ENCODE results near the gene PCDHGC5.

PCDHGC5 gene

DNA sequence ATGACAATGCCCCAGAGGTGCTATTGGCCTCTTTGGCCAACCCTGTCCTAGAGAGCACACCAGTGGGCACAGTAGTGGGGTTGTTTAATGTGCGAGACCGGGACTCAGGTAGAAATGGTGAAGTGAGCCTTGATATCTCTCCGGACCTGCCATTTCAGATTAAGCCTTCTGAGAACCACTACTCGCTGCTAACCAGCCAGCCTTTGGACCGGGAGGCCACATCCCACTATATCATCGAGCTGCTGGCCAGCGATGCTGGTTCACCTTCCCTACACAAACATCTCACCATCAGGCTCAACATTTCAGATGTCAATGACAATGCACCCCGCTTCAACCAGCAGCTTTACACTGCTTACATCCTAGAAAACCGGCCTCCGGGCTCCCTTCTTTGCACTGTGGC, 1.4 kb downstream of the PCDHGC5 start:
- TF ChIP-seq, protein P1, sequence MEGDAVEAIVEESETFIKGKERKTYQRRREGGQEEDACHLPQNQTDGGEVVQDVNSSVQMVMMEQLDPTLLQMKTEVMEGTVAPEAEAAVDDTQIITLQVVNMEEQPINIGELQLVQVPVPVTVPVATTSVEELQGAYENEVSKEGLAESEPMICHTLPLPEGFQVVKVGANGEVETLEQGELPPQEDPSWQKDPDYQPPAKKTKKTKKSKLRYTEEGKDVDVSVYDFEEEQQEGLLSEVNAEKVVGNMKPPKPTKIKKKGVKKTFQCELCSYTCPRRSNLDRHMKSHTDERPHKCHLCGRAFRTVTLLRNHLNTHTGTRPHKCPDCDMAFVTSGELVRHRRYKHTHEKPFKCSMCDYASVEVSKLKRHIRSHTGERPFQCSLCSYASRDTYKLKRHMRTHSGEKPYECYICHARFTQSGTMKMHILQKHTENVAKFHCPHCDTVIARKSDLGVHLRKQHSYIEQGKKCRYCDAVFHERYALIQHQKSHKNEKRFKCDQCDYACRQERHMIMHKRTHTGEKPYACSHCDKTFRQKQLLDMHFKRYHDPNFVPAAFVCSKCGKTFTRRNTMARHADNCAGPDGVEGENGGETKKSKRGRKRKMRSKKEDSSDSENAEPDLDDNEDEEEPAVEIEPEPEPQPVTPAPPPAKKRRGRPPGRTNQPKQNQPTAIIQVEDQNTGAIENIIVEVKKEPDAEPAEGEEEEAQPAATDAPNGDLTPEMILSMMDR (IDR thresholded peaks at IDR 0.05; ENCODE audit: control insufficient read depth, extremely low read depth, insufficient read depth) = no peak
- H3K4me3 ChIP-seq (ENCODE audit: low read depth, low read length) = no peak overlapping the region
- DNase-seq (ENCODE audit: low read depth) = no peak

DNA sequence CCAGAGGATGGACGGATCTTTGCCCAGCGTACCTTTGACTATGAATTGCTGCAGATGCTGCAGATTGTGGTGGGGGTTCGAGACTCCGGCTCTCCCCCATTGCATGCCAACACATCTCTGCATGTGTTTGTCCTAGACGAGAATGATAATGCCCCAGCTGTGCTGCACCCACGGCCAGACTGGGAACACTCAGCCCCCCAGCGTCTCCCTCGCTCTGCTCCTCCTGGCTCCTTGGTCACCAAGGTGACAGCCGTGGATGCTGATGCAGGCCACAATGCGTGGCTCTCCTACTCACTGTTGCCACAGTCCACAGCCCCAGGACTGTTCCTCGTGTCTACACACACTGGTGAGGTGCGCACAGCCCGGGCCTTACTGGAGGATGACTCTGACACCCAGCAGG, 1.9 kb downstream of the PCDHGC5 start:
- no peak overlapping the region for H3K4me3 ChIP-seq (ENCODE audit: low read depth, low read length)
- no peak for DNase-seq (ENCODE audit: low read depth)
- TF ChIP-seq, protein P1 (IDR thresholded peaks at IDR 0.05; ENCODE audit: control insufficient read depth, extremely low read depth, insufficient read depth) = no peak

DNA sequence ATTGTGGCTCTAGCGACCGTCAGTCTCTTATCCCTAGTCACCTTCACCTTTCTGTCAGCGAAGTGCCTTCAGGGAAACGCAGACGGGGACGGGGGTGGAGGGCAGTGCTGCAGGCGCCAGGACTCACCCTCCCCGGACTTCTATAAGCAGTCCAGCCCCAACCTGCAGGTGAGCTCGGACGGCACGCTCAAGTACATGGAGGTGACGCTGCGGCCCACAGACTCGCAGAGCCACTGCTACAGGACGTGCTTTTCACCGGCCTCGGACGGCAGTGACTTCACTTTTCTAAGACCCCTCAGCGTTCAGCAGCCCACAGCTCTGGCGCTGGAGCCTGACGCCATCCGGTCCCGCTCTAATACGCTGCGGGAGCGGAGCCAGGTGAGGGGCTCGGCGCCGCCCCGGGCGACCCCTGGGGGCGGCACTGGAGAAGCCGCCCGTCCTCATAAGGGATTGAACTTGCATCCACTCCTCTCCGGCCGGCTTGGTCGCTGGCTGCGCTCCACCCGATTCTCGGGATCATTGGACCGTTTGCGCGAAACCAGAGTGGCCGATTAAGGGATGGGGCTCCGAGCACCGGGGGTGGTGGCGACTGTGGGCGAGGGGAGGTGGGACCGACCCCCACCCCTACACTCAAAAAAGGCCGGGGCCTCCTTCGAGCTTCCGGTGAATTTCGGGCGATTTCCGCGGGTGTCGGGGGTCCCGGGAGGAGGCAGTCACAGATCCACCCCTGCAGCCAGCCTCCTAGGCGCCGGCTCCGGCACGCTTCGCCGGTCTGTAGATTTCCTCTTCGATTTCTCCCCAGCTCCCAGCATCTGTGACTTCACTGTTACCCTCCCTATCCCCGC, 2.7 kb downstream of the PCDHGC5 start:
- DNase-seq (ENCODE audit: low read depth) = no peak
- no peak overlapping the region for H3K4me3 ChIP-seq (ENCODE audit: low read depth, low read length)
- TF ChIP-seq, protein P1 (IDR thresholded peaks at IDR 0.05; ENCODE audit: control insufficient read depth, extremely low read depth, insufficient read depth) = no peak

DNA sequence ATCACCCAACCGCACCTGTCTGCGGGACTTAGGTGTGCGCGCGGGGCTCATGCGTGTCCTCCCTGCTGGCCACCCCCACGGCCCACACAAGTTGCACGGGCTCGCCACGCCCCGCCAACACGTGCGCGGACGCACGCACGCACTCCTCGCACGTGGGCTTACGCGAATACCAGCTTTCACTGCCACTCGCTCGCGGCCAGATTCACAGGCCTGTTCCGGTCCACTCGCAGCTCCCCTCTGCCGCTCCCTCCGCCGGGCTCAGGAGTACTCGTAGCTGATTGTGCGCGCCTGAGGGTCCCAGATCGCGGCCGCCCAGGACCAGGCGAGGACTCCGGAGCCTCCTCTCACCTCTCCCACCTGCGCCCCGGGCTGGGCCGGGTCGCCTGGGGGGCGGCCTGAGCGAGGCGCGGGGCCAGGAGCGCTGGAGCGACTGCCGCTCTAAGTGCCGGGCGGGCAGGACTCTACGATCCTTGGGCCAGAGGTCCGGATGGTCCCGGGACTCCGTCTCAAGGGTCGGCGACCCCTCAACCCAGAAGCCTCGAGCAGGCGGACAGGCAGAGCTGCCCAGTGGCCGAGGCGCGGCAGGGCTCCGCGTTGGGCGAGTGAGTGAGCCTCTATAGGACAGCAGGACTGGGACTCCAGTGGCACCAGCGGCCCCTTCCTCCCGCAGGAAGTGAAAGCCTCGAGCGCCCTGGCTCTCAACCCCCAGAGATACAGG, 3.4 kb downstream of the PCDHGC5 start:
- TF ChIP-seq, protein P1 (IDR thresholded peaks at IDR 0.05; ENCODE audit: control insufficient read depth, extremely low read depth, insufficient read depth) = no peak
- DNase-seq (ENCODE audit: low read depth) = no peak
- no peak overlapping the region for H3K4me3 ChIP-seq (ENCODE audit: low read depth, low read length)

DNA sequence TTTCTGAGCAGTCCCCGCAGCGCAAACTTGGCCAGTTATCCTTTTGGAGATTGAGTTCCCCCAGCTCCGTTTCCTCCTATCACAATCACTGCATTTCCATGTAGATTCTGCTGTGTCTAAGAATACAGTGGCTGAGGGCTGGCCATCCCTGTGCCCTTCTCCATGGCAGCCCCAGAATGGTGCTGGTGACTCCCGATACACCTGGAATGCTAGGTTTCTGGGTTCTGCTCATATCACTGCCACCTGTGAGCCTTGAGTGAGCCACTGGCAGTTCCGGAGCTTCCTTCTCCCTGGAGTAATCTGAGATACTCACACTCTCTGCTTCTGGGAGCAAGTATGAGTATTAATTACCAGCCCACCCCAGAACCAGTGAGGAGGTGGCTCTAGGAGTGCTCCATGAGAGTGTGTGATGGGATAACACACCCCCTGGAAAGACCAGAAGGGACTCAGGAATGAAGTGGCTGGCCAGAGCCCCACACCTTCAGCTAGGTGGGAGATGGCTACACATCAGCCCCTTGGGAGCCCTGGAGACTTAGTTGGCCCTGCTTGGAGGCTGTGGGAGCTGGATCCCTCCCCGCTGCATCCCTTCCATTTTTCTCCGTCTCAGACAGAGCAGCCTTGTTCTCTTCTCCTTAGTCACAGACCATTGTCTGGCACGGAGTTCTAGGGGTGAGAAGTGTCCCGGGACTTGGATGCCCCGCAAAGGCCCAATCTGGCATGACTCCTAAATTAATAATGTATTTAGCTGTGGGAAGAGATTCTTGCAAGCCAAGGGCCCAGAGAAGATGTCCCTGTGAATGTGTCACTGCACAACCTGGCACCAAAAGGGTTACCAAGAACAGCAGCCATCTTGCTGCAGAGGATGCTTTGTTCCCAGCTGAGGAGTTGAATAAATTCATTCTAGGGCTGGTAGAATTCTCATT, 4.9 kb downstream of the PCDHGC5 start:
- no peak overlapping the region for H3K4me3 ChIP-seq (ENCODE audit: low read depth, low read length)
- no peak for DNase-seq (ENCODE audit: low read depth)
- TF ChIP-seq, protein P1 (IDR thresholded peaks at IDR 0.05; ENCODE audit: control insufficient read depth, extremely low read depth, insufficient read depth) = no peak

DNA sequence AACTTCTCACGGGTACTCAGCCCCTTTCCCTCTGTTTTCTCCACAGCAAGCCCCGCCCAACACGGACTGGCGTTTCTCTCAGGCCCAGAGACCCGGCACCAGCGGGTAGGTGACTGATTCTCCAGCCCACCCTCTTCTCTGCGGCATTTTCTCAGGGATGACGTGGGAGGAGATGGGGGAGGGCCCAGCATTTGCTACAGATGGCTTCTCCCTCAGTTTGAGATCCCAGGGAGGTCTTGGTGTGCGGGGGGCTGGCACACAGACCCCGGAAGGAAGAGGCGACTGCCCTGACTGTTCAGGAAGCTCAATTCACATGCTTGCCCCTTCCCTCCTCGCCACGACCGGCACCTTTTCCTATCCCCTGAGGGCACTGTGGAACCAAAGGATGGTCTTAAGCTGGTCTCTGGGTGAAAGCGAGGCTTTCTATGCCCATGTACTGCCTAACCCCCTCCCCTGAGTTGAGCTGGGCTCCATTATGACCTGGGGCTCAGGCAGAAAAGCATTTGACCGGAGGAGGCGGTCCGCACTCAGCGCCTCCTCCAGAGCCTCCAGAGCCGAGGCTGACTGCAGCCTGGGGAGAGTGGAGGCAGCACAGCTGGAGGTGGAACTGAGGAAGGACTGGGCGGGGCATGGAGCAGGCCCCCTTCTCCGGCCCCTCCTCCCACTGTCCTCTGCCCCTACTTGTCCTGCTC, 6.0 kb downstream of the PCDHGC5 start:
- DNase-seq (ENCODE audit: low read depth) = no peak
- TF ChIP-seq, protein P1 (IDR thresholded peaks at IDR 0.05; ENCODE audit: control insufficient read depth, extremely low read depth, insufficient read depth) = no peak
- no peak overlapping the region for H3K4me3 ChIP-seq (ENCODE audit: low read depth, low read length)
